ENCODE measurements around the gene PPP1R1C. TPM values are rescaled to one million over a fixed set of nuclear protein-coding genes. Genes with fewer than 3 reads are reported as not detected.

The PPP1R1C gene
- total RNA-seq, 1 experiment from 2014 or later, result not detected

Small RNAs within 50 kb of the gene (small RNA-seq; reads per million reads assigned to genes)
- 3.9 reads per million, percentile 80 among the genes with 10 or more reads in this experiment for gene RNA5SP113

Other genes with a start within 250 kb of the PPP1R1C start
- 89.8 and 109 TPM in 2 replicates for gene ITPRID2, start 94.1 kb upstream of the PPP1R1C start, total RNA-seq (2014; rRNA removed; shearing (Covaris generic))